PFSK-1 (cell line): ENCODE measurements around the gene P4HTM.

Experiments
- FOXP2 ChIP-seq: optimal IDR thresholded peaks from 2 replicates; pipeline ENCODE3; 2011; ENCODE audit warnings: borderline replicate concordance, control low read depth, inconsistent platforms; ENCODE audit not compliant: insufficient read depth; ENCODE audit errors: extremely low read length, extremely low read depth
- POLR2AphosphoS5 ChIP-seq: IDR thresholded peaks from 2 replicates; pipeline ENCODE4 v1.6.1; 2012; ENCODE audit warnings: low read depth, mild to moderate bottlenecking, control low read depth, low read length, moderate library complexity
- REST ChIP-seq, 2 experiments: IDR thresholded peaks; 2 replicates each; pipeline versions ENCODE4 v1.6.1 to v1.8.0; 2011 to 2012; ENCODE audit warnings: low read depth in 2 of 2, low read length in 2 of 2, control low read depth in 1 of 2, inconsistent platforms in 1 of 2, mild to moderate bottlenecking in 1 of 2, moderate library complexity in 1 of 2; ENCODE audit not compliant: insufficient read depth in 1 of 2

- TF ChIP-seq POLR2AphosphoS5 (peak; percentile 99), FOXP2 (no peak), REST (IDR thresholded peaks at IDR 0.05; ENCODE audit: insufficient read depth in 1 of 2, low read depth in 2 of 2, low read length in 2 of 2) (peak in 1 of 2 experiments; percentile 57; a peak in 1 of 4 replicates)
Measured at GRCh38 chr3:49028673-49029562, 38.9 kb downstream of the P4HTM start, which contains the start of gene IMPDH2.
